ENCODE results near the gene TATDN3. TPM values are rescaled to one million over a fixed set of nuclear protein-coding genes. Genes with fewer than 3 reads are reported as not detected.

Gene TATDN3
- total and polyA plus RNA-seq, 2 of the 4 experiments (the other 2 are of a cell fraction): 4.9 to 12.0 TPM

DNA sequence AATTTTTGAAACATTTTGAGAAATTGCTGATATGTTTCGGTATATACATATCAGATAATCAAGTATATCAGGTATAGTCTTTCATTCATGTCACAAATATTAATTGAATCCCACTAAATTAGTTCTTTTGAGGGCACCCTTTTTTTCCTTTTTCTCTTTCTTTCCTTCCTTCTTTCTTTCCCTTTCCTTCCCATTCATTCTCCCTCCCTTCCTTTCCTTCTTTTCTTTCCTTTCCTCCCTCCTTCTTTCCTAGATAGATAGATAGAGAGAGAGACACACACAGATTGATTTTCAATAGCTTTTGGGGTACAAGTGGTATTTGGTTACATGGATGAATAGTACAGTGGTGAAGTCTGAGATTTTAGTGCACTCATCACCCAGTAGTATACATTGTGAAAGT is 5.8 kb upstream of the TATDN3 start:
- WGBS, 2 experiments (ENCODE audit: extremely low coverage in 2 of 2, insufficient read length in 1 of 2): no CpG with 5 or more reads among the region's 1 CpG
- no peak for ATAC-seq (ENCODE audit: low read depth)
- no peak overlapping the region for H3K4ac ChIP-seq (ENCODE audit: low read depth, low read length)
- H3K18ac ChIP-seq (ENCODE audit: low read depth, low read length): no peak overlapping the region
- H3K9me1 ChIP-seq (ENCODE audit: insufficient read depth, low read length): no peaks in the 10 kb centered on the region
- H4K5ac ChIP-seq (ENCODE audit: low read depth, low read length): no peak overlapping the region
- H2AK9ac ChIP-seq (replicated peaks; ENCODE audit: low read depth, low read length, poor library complexity): no peak overlapping the region
- no peaks in the 10 kb centered on the region for H4K20me1 ChIP-seq (ENCODE audit: insufficient read depth, low read length)
- no peak for DNase-seq
- TF ChIP-seq SMC3 (IDR thresholded peaks at IDR 0.05; ENCODE audit: low read depth, low read length) (no peak), MXI1 (IDR thresholded peaks at IDR 0.05; ENCODE audit: borderline replicate concordance, low read depth, low read length) (no peak), RAD21 (IDR thresholded peaks at IDR 0.05; ENCODE audit: low read length) (no peak), FOS (IDR thresholded peaks at IDR 0.05; ENCODE audit: low read depth, low read length) (no peak)
- TF ChIP-seq, protein P1, sequence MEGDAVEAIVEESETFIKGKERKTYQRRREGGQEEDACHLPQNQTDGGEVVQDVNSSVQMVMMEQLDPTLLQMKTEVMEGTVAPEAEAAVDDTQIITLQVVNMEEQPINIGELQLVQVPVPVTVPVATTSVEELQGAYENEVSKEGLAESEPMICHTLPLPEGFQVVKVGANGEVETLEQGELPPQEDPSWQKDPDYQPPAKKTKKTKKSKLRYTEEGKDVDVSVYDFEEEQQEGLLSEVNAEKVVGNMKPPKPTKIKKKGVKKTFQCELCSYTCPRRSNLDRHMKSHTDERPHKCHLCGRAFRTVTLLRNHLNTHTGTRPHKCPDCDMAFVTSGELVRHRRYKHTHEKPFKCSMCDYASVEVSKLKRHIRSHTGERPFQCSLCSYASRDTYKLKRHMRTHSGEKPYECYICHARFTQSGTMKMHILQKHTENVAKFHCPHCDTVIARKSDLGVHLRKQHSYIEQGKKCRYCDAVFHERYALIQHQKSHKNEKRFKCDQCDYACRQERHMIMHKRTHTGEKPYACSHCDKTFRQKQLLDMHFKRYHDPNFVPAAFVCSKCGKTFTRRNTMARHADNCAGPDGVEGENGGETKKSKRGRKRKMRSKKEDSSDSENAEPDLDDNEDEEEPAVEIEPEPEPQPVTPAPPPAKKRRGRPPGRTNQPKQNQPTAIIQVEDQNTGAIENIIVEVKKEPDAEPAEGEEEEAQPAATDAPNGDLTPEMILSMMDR (conservative IDR thresholded peaks at IDR 0.05; ENCODE audit: low read depth, low read length): no peak
- no peak overlapping the region for H3K14ac ChIP-seq (replicated peaks; ENCODE audit: low read depth, low read length)
- H2BK5ac ChIP-seq (ENCODE audit: low read depth, low read length, poor library complexity, severe bottlenecking): no peak overlapping the region
- BruUV-seq (replicated peaks): no TSS peak
- H2AK5ac ChIP-seq (ENCODE audit: low read depth, low read length): no peak overlapping the region
- H2AFZ ChIP-seq (replicated peaks; ENCODE audit: low read length, poor library complexity): no peak overlapping the region
- H3K9me3 ChIP-seq (ENCODE audit: control insufficient read depth, insufficient read depth, low read length): no peaks in the 10 kb centered on the region
- 0 out of 2 replicates have a peak, but pooled peaks cover 2% of the 10 kb centered on the region for H3K4me1 ChIP-seq (ENCODE audit: control insufficient read depth, insufficient read depth, low read length)
- in situ Hi-C loops (cut with MboI; ENCODE audit: low sequenced_read_pairs) (loop anchor here (10.0 kb wide), 1 partner anchor 121 kb away; no protein-coding TSS in a partner anchor), intact Hi-C loops (cut with micrococcal nuclease) (loop anchor here (10.0 kb wide), 1 partner anchor 721 kb away; no protein-coding TSS in a partner anchor), dilution Hi-C loops (cut with HindIII; ENCODE audit: low sequenced_read_pairs, unreplicated experiment) (no loop called here)
- no peak overlapping the region for H3K4me2 ChIP-seq (ENCODE audit: low read depth, low read length)
- H3K9ac ChIP-seq (ENCODE audit: low read depth, low read length): no peak overlapping the region
- H3K27me3 ChIP-seq (ENCODE audit: control insufficient read depth, insufficient read depth, low read length): no peaks in the 10 kb centered on the region
- H3K79me1 ChIP-seq (ENCODE audit: low read depth in 1 of 2, low read length in 2 of 2): peaks cover 5 to 12% of the 10 kb centered on the region in 2 experiments; a peak in 3 of 4 replicates
- peaks cover 2% of the 10 kb centered on the region; the same call in 1 of the 2 replicates for H3K36me3 ChIP-seq (ENCODE audit: control insufficient read depth, insufficient read depth, low read length)
- H2BK15ac ChIP-seq (ENCODE audit: low read depth, low read length): no peak overlapping the region
- H3K27ac ChIP-seq (ENCODE audit: insufficient read depth, low read length): no peak overlapping the region
- H3K56ac ChIP-seq (ENCODE audit: extremely low read depth, insufficient read depth, low read length): no peak overlapping the region
- H2BK20ac ChIP-seq (ENCODE audit: low read depth, low read length): no peak overlapping the region
- POLR2A ChIA-PET (ENCODE audit: unreplicated experiment): interaction anchor here (0.6 kb wide), 1 partner anchor 204 kb away, joined by 6 read pairs; no protein-coding TSS in a partner anchor
- H4K91ac ChIP-seq (ENCODE audit: insufficient read depth, low read depth, low read length): no peak overlapping the region
- CTCF ChIA-PET: interaction anchor here (1.0 to 2.6 kb wide), 4 partner anchors 36 to 309 kb away, joined by 3 to 6 read pairs (median 3); no protein-coding TSS in a partner anchor
- H3K4me3 ChIP-seq (ENCODE audit: insufficient read depth, low read depth, low read length): no peak overlapping the region
- H3K23ac ChIP-seq (ENCODE audit: low read depth, low read length): no peak overlapping the region
- H4K8ac ChIP-seq (ENCODE audit: low read depth in 2 of 2, low read length in 2 of 2): no peak overlapping the region
- no peak overlapping the region for H2BK120ac ChIP-seq (ENCODE audit: low read depth, low read length)

Measured in IMR-90 (cell line).